Fibroblast of skin of left quadriceps (primary cell): Measurements from ENCODE around the gene CADM1.

ENCODE experiments used
- DNase-seq, 2 experiments: peaks; one replicate each; pipeline ENCODE4 v3.0.0-alpha.2; 2013; ENCODE audit warnings: low read depth in 2 of 2

The CADM1 gene

DNA sequence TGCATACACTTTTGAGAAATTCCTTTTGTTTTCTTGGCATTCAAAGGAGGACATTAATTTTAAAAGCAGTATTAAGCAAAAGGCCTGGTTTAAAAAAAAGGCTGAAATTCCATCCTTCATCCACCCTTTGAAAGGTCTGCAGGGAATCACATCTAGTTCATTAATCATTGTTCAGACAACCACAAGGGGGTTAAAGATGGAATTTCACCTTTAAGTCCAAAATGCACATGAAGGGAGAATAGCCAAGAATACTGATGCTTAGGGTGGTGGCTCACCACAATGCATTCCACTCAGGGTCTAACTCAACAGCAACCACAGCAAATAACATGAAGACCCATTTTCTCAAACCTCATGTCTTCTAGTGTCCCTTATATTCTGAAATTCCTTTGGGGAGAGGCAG lies 256.9 kb downstream of the CADM1 start:
- DNase-seq, result peak; percentile 57

DNA sequence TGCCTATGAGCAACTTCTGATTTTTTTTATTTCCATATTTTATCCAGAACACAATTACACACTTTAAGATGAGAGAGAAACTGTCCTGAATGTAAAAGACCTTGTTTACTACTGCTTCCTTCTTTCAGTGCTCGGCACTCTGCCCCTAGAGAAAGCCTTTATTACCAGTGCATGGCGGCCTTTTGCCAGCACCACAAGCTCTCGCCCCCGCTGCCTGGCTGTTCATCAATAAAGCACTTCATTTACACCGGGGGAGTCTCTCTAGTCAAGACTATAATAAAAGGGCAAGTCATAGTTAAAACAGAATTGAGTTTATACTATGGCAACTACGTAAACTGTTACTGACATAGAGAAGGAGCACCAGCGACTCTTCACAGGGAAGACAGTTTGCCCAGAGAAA lies 259.5 kb downstream of the CADM1 start:
- DNase-seq, result no peak

DNA sequence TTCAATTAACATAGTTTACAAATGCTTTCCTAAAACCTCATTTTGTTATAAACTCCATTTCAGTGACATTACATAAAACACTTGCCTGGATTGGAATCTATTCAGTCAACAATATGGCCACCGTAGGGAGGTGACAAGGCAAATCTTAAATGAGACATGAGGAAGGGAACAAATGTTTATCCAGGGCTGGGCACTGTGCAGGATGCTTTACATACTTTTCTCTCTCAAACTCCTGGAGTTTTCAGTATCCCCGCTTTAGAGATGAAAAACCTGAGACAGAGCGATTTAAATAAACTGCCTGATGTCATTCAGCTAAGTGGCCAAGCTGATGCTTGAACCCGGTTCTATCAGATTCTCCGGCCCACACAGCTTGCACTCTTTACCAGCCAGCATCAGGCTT lies 259.9 kb downstream of the CADM1 start:
- DNase-seq, result no peak

DNA sequence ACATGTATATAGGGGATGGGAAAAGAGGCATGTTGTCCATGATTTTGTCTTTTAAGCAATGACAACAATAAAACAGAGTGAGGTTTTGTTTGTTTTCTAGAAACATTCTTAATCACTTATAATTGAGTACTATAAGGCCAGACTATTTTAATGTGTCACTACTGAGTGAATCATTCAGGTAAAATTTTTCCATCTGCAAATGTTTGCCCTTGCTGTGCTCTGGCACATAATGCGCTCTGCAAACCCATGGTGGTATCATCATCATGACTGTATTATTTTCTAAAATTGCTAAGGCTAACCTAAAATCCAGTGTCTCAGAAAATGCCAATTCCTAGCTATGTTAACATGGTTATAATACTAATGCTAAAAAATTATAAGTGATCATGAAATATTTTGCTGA lies 261.2 kb downstream of the CADM1 start:
- DNase-seq, result no peak

DNA sequence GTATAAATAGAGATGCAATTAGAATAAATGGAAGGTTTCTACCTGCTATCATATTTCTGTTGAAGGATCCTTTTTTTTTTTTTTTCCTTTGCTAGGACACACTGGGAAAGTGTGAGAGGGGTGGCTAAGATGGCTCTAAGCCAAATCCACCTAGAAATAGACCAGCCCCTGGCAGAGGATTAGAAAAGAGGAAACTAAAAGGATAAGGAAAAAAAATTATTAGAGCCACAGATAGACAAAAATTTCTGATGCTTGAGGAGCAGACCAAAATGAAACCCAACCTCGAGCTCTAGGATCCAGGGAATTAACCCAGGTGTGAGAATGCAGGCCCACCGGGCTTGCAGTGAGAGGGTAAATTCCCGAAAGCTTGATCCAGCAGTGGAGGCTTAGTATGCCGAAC lies 262.3 kb downstream of the CADM1 start:
- DNase-seq, result no peak

DNA sequence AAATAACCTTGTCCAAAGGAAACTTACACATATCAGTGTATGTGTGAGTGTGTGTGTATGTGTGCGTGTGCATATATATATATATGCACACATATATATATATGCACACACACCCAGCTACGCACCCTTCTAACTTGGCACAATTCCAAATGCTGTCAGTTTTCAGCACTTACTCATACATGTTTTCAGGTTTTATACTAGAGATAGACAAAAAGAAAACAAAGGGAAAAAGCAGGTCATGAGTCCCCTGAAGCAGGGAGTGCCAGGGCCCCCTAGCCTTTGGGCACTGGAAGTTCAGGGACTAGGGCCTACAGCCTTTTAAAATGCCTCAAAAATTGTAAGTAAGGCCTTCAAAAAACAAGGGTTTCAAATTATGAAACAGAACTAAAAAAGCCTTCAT lies 265.4 kb downstream of the CADM1 start:
- DNase-seq, result no peak

DNA sequence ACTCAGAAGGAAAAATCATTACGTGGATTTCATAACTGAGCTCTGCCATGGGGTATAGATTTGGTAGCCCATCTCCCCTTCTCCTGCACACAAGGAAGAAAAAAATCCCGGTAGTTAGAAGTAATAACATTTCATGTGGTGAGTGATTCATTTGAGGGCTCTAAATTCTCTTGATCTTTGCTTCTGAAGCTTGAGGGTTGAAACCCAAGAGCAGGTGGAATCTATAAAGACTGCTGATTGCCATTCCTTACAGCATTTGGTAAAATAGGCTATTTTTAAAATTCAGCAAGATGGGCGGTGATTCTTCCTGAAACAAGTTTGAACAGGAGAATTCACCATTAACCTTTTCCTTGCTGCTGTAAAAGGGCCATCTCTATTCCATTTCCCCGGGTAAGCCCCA lies 266.1 kb downstream of the CADM1 start:
- DNase-seq, result no peak

DNA sequence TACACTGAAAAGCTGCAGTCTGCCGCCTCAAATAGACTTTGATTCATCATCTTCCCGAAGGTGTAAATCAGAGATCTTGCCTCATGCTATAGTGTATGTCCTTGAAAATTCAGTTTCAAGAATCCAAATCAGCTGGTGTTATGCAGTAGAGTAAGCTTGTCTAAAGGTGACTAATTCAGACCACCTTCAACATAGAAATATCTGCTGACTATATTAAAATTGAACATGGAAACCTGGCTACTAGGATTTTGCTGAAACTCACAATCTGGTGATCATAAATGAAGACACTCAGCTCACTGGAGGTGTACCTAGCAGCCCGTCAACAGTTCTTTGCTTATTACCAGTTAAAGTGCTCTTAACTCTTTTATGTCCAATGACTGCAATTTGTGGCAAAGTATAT lies 266.6 kb downstream of the CADM1 start:
- no peak for DNase-seq

DNA sequence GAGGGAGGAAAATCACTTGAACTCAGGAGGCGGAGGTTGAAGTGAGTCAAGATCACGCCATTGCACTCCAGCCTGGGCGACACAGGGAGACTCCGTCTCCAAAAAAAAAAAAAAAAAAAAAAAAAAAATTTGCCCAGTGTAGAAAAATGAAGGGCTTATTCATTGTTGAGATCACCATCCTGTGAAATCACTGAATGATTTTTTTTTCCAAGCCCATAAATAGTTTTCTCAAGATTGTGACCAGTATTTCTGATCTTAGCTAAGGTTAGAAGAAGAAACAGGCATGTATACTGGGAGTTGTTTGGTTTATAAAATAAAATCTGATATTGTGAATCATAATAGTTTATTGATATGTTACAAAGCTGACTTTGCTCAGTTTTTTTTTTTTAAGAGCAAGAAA lies 269.4 kb downstream of the CADM1 start:
- DNase-seq, result no peak

DNA sequence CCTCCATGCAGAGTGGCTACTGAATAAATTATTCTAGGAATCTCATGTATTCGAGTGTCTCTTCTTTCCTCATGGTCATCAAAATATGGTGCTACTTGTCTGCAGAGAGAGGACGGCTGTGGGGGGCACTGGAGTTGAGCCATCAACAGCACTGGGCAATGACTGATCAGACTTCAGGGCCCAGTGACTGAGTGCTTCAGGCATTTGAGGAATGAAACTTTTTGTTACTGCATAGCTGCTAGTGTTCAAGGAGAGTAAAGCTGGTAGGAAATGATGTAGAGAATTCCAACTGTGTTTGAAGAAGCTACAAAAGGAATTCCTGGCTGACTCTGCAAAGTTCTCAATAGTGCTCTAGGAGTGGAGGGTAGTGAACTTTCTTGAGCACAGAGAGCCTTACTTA lies 277.7 kb downstream of the CADM1 start:
- peak; percentile 72 to 73 for DNase-seq

DNA sequence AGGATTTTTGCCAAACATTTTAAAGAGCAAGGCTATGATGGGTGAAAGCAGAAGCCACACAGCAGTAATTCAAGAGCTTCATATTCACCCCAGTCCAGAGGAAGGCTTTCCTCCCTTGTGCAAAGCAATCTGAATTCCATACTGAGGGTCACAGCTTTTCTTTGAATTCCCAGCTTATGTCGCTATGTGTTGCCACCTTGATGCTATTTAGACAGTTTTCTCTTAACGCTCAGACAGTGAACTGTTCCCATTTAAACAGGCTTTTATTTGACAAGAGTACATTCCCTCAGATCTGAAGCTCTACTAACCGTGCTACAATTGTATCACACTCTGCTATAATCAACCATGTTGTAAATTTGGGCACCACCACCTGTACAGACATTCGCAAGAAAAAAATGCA lies 279.7 kb downstream of the CADM1 start:
- DNase-seq, result no peak

DNA sequence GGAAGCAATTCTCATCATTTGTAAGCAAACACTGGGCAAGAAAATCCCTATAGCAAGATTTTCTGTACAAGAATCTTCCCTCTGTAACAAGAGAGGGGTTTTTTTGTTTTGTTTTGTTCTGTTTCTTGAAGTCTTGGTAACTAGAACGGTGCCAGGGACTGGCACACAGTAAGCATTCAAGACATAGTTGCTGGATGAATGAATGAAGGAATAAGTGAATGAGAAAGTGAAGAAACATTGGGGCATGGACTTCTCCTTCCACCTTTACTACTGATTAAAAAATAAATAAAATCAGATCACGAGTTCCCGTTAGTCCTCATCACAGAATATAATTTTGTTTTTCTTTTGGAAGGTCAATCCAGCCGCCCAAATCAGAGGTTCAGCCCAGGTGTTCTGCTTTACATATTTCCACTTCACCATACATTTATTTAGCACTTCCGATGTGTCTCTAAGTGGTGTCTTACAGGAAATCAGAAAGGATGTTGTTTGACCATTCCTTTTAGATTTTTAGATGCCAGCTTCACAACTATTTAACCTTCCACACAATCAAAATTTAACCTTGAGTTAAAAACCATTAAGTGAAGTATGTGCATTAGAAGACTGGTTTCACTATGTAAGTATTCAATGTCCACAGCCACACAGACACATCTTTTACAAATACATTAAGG lies 281.2 kb downstream of the CADM1 start:
- no peak for DNase-seq

DNA sequence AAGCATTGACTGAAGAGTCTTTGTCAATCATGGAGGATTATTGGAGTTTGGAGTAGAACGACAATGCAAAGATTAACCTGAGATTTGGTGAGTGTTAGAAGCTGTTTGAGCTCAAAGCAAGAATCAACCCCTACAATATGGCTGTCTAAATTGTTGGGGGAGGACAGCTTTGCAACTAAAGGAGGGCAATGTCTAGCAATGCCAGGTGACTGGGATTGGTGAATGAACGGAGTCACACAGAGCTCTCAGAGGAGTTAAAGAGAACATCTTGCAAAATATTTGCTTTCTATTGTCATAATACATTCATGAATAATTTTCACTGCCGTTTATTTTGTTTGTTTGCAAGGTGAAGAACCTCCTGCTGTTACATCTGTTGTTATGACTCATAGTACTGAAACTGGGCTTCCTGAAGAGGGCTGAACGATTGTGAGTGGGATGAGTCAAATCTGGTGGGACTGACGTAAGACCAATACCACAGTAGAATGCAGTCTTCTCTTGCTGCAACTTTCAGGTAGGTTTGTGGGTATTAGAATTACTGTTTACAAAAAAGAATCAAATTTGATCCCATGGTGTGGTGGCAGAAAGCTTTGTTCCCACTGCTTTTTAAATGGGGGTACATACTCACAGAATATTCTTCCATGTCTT lies 281.9 kb downstream of the CADM1 start:
- DNase-seq, result peak; percentile 67 to 70

DNA sequence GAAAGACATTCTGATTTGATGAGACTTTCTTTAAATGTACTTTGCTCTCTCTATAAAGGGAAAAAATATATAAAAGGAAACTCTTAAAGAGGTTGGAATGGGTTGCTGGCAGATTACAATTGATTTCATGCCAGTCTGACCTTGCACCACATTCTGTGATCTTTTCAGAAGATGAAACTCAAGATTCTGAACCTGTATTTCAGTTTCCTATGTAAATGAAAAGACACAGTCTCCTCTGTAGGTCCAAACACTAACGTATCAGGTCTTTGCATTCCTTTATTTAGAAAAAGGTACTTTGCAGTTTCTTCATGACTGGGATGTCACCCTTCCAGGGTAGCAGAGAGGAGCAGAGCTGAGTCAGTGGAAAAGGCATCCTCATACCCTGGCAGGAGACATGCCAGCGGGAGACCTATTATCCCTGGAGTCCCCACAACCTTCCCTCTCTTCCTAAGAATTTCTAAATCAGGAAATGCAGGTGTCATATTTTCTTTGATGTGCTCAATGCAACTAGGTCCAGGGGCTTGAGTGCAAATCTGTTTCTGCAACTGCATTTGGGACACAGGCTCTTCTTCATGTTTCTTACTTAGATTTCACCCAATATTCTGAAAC lies 282.6 kb downstream of the CADM1 start:
- DNase-seq, result no peak

DNA sequence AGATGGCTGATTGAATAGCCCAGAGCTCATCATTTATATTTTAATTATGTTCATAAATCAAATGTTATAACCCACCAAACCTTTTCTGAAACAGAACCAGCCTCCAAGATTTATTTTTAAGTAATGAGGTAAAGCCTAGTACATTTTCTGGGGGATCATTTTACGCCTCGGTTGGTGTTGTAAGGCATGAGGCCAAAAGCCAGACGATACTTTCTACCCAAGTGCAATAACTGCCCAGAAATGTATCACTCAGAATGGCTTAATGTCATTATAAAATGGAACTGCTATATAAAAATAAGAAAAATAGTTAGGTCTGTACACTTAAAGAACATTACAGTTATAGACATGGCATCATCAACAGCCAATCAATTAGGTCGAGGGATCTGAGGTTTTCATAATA lies 283.3 kb downstream of the CADM1 start:
- no peak for DNase-seq

DNA sequence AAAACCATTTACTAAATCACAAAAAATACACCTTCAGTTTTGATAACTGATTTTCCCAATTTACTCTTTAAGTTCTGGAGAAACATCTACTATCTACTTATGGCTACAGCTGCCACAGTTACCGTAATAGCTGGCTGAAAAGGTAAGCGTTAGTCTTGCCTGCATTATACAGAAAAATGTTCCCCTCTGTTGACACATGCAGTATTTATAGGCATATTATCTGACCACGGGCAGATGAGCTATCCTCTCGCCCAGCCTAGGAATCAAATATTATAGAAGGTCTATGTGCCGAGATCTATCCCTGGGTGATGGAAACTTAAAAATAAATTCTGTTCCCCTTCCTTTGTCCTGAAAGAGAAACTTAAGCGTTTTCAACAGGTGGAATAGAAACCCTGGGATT lies 283.8 kb downstream of the CADM1 start:
- DNase-seq, result no peak

DNA sequence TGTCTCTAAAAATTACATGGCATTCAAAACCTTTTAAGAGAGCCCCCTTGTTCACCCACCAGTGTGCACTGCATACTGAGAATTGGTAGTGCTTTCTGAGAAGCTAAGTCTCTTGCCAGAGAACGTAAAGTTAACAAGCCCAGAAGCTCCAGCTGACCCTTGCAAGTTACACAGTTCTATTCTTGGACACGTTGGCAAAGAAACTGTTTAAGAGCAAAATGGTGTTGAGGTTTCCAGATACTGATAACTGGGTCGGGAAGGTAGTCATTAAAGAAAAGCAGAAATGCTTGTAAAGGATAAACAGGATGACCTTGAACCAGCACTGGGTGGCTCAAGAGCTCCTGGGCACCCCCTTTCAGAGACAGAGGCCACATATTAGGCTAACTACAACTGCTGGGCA lies 284.8 kb downstream of the CADM1 start:
- no peak for DNase-seq

DNA sequence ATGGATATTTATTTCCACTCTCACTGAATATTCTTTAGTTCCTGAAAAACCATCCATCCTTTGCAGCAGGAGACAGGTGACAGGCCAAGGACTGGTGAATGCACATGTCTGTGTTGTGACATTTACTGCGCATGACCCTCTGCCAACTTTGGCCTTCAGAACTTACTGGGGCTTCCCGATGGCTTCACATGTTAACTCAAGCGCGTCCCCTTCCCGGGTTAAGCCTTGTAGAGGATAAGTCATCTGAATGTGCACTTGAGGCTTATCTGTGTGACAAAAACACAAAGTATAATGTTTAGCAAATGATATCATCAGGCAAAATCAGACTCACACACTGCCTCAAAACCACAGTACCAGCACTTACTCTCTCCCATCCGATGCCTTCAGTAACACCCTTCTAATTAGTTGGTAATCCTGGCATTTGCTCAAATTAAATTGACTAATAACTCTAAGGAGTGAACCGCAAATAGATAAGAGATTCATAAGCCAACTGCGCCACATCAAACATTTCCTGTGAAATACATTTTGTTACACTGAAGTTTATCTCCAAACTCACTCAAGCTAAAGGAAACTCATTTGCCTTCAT lies 286.4 kb downstream of the CADM1 start:
- DNase-seq, result no peak

DNA sequence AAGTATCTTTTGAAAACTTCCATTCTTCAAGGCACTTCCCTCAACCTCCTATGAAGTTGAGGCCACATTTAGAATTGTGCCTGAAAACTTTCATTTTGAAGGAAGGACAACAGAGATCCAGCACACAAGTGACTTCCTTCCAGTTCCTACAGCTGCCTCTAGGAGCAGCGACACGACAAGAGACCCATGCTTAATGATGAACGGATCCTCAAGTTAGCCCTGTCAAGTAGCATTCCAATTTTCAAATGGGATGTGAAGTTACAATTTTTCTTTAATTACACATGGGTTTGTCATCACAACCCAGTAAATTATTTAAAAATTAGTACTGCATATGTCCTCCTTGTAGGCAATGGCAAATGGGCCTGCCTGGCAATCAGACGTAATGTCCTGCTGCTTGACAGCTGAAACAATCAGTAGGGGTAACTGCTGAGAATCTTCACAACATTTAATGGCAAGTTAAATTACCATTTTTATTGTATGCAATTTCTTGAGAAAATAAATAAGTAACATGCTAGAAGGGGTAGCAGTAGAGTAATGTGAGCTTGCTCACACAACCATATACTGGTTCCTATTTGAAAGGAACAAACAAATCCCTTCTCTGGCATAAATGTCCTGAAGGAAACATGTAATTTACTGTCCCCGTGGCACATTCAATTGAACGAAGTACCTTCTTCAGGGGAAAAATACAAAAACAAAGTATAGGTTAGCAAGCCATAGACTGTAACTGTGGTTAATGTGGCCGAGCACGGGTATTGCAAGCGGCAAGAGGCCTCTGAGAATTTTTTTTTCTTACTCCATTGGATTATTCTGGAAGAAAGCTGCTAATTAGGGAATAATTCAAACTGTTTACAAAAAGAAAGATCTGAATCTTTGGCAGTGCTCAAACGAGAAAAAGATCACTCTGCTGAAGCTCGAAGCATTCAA lies 288.3 kb downstream of the CADM1 start:
- no peak for DNase-seq

DNA sequence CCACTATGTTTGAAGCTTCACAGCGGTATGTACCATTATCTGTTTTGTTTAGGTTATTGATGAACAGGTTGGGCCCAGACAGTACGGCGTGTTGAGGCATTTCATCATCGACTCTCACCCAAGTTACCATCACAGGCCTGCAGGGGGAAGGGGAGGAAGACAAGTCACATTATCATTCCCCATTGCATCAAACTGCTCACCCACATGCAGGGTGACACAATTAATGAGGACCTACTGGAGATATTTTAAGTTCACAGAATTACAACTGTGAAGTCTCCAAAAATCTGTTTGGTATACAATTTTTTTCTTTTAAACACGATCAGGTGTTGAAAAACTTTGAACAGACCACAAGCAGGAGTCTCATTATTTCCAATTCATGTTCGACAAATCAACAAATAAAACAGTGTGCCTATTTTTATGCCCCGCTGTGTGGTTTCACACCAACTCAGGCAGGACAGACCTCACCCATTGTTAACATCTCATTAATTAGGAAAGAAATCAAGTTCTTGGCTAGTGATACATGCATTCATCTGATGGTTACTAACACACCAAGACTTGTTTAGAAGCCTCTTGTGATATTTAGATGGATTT lies 289.5 kb downstream of the CADM1 start:
- DNase-seq, result no peak

DNA sequence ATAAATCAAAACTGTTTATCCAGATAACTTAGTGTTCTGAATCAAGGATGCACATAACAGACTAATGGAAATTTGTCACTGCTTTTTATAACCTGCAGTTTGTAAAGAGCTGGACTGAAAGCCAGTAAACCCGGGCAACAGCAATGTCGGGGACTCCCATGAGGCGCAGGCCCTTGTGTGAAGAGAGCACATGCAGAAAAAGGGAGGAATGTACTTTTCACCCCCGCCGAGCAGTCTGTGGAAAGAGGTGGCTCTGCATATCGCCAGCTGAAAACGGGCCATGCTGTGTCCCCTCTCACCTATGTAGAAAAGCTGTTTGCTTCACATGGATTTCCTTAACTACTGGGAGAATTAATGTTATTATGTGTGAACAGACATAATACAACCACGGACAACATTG lies 291.2 kb downstream of the CADM1 start:
- no peak for DNase-seq

DNA sequence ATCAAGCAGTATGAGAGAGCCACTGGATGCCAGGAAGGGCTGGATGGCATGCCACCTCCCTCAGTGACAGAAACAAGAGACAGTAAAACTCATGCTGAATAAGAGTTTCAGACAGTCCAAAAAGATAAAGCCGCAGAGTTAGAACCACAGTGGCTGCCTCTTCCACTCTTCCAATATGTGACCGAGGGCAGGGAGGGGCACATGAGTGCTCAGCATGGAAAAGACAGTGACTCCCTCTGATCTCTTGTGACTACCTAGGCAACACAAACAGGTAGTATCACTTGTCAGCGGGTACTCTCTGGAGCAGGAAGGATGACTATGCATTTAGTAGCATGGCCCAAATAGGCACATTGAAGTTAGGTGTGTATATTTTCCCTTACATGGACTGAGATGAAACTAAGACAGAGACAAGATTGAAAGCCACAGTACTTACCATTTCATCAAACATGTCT lies 295.4 kb downstream of the CADM1 start:
- DNase-seq, result no peak
